Activated CD8-positive, alpha-beta memory T cell treated with anti-CD3 and anti-CD28 coated beads, Interleukin-2, amount 50 U/mL, for 1 hour (primary cell): Measurements from ENCODE around the gene POU2AF1.

ENCODE experiments used
- DNase-seq: peaks from one replicate; pipeline ENCODE4 v3.0.0-alpha.2; 2020; ENCODE audit errors: extremely low read depth

The POU2AF1 gene

DNA sequence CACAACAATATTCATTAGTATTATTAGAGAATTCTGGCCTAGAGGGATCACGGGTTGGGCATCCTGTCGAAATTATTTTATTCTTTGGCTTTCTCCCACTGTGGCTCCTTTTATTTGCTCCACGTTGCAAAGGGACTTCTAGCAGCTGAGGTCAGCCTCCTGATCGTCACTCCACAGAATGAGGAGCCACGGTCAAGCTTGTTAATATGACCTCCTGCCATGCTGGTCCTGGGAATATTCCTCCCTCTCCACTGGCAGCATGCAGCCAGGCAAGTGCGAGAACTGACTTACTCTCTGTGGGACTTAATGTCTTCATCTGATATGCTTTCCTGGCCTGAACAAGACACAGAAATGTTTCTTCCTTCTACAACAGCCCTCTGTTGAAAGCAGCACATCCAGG lies 59.8 kb downstream of the POU2AF1 start:
- DNase-seq: no peak

DNA sequence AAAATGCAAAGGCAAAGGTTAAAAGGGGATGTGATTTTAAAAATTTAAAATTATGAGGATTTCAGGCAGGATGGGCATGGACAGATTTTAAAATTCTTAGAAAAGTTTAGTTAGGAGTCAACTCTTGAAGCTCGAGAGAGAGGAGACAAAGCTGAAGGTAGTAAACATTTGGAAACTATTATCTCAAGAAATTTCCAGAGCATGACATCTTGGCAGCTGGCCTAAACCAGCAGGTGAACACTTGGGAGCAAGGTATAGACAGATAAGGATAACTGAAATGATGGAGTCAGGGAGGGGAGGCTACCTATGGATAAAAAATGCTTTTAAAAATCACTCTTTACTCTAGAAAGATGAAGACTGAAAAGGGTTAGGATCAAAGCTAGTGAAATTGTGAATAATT lies 67.0 kb downstream of the POU2AF1 start:
- DNase-seq: no peak

DNA sequence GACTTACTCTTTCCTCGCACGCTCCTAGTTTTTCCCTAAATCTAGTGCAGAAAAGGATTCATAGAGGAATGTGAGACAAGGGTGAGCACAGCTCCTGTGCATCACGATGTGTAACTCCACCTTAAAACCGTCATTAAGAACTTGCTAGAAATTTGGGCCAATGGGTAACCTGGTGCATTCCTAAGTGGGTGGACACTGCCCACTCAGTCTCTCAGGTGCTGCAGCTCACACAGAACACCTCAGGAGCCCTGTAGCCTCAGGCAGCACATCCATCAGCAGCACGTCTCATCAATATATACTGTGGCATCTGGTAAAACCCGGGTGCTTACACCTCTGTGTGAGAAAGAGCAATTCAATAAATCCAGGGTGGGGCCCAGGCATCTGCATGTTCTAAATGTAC lies 68.4 kb downstream of the POU2AF1 start:
- DNase-seq: no peak

DNA sequence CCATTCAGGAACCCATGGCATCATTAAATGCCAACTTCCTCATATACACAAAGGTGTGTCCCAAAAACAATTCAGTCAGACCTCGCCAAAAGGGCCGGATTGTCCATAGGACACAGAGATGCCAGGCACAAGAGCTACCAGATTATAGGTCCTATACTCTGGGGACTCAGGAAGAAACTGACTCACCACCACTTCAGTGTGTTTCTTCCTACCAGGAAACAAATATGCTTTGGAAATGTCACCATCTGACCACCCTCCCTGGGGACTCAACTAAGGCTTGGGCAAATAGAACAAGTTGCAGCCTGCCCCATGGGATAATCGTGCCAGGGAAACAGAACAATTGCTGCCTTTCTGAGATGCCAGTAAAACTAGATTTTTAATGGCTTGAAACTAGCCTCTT lies 69.0 kb downstream of the POU2AF1 start:
- no peak for DNase-seq

DNA sequence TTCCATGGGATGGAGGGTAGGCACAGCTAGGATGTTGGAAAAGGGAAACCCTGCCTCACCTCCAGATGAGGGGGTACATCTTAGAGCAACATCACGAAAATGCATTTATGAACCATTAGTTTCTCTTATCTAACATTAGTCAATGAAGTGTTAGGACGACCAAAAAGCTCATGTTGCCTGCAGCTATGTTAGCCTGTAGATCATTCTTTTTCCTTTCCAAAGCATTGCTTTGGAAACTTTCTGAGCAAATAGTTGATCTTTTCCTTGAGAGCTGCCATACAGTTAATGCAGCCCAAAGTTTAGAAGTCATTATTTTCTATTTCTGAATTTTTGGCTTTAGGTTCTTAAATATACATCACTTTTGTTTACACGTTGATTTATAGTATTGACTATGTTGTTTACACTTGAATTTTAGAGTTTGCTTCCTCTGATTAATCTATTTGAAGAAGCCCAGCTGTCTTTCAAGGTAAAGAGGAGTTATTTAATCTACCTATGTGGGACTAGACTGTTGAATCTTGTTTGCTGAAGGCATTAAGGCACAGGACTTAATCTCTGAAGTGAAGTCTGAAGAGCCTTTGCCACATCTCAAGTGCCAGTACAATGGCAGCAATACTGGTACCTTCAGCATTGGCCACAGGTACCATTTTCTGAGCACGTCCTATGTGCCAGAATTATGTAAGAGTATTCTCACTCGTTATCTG lies 69.7 kb downstream of the POU2AF1 start:
- DNase-seq: no peak

DNA sequence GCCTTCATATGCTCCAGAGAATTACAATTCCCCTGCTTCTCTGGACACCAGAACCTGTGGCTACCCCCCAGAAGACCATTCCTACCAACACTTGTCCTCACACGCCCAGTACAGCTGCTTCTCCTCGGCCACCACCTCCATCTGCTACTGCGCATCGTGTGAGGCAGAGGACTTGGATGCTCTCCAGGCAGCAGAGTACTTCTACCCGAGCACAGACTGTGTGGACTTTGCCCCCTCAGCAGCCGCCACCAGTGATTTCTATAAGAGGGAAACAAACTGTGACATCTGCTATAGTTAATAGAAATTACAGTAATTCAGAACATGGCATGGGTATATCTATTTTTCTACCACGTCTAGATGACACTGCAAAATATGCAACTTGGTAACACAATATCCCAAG lies 70.9 kb downstream of the POU2AF1 start:
- no peak for DNase-seq

DNA sequence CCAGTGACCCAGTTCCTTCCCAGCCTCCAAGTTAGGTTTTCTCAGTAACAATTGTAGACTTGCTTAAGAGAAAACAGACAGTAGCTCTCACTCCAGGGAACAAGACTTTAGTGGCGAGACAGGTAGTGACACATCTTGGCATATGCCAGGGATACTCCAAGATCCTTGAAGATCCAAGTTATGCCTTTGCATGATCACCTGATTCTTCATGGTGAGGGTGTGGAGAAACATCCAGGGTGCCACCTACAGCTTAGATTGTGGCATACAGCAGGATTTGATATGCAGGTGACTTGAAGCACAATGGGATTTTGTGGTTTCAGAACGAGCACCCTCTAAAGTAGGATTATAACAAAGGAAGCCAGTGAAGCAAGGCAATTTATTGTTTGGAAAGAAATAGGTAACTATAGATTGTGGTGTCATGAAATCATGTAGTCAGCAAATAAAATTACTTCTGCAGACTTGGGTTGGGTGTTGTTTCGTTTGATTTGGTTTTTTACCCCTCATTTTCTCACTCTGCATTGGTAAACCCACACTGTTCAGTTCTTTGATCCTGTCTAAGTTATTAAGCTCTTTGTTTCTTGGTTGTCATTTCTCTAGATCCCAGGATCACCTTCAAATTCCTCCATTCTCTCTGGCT lies 71.5 kb downstream of the POU2AF1 start:
- DNase-seq: no peak

DNA sequence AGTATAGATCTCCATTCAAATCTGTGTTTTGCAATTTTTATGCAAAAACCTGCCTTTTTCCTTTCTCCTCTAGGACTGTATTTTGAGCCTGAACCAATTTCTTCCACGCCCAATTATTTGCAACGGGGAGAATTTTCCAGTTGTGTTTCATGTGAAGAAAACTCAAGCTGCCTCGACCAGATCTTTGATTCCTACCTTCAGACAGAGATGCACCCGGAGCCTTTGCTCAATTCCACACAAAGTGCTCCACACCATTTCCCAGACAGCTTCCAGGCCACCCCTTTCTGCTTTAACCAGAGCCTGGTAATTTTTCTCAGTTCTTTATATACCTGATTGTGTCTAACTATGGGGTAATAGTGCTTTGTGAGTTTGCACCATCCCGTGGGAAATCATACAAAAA lies 72.8 kb downstream of the POU2AF1 start:
- no peak for DNase-seq

DNA sequence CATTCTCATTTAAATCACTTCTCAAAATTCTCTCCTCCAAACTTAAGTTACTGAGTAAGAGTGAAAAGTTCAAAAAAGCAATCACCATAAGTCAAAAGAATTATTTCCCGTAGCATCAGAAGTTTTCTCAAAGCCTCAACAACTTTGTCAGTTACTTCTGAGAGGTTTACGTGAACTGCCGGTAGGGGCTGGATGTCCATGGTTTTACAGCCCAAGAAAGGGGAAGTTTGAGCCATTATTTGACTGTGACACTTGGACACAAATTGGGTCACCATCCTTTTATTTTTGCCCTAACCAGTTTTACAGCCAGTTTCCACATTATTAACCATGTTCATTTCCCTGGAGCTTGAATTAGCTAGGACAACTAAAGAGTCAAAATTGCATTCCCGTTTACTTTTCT lies 73.2 kb downstream of the POU2AF1 start:
- DNase-seq: no peak

DNA sequence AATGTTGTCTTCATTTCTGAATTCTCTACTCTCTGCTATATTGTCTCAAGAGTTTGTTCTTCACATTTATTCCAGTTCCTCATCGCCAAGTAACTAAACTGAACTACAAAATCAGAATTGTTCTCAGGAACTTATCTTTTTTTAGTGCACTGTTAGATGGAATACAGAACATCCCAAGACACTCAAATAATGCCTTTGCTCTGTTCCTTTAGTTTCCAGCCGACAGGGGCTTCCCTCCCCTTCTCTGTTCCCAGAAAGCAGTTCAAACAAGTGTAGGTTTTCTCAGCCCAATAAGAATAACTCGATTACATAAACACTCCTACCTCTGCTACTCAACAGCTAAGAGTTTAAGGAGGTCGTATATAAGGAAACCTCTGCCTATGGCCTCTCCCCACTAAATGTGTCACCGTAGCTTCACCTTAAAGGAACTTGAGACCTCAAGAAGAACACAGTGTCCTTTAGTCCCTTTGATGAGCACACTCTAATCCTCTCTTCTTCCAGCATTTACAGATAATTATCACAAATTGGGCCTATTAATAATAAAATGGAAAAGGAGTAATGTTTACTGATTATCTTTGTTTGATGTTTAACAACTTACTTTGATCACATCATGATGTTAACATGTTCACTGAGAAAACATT lies 73.8 kb downstream of the POU2AF1 start:
- no peak for DNase-seq

DNA sequence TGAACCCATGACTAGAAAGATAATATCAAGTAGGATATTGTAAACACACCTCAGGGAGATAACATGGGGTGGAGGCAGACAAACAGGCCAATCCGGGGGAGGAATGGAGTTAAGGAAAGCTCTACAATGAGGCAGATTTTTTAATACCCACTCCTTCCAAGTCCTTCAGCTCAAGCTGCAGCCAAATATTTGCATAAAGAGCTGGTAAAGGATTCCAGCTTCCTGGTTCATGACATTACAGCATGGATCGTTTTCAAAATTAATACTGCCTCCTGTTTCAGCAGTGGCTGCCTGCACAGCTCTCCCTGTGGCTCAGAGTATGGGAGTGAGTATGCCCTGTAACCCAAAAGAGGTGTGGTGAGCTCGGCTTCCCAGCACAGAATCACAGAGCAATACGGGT lies 75.6 kb downstream of the POU2AF1 start:
- no peak for DNase-seq

DNA sequence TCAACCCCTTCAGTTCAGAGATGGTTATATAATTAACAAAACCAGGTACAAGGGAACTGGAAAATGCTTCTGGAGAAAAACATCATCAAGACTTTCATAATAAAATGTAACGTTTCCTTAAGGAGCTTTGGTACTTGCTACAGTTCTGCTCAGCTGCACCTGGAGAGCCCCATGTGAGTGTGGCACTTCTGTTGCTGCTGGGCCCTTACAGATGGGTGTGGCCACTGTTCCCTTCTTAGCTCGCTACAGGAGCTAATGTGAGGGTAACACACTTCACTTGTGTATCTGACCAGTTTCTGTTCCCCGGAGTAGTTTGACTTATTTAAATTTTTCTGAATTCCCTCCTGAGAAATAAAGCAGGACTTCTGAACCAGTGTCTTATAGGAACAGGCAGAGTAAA lies 76.8 kb downstream of the POU2AF1 start:
- no peak for DNase-seq
